OCI-LY7 (cell line): ENCODE results near the gene EOMES. TPM values are rescaled to one million over a fixed set of nuclear protein-coding genes. Genes with fewer than 3 reads are reported as not detected.
A peak's percentile ranks its signal among the peaks of the same experiment; 100 is the strongest.

Source experiments
- BruUV-seq: library from RNA; stranded (reverse); fragments of 400-500 nt; replicated peaks from 2 replicates; lab custom pipeline; 2021; lab: Mats Ljungman, UMichigan
- CTCF ChIA-PET: fragments of 300-600 bp; sonication (Branson Sonifier 250); formaldehyde crosslinking; loops from one replicate; lab custom pipeline; 2022; ENCODE audit warnings: antibody characterized with exemption; ENCODE audit not compliant: unreplicated experiment; lab: Charles Lee
- POLR2A ChIA-PET: fragments of 300-600 bp; sonication (Branson Sonifier 250); formaldehyde crosslinking; loops from one replicate; lab custom pipeline; 2022; ENCODE audit warnings: antibody characterized with exemption; lab: Charles Lee
- DNase-seq: peaks from one replicate; pipeline ENCODE4 v3.0.0-alpha.2; 2015; ENCODE audit warnings: low spot score
- H2AFZ ChIP-seq: fragments of 200-600 bp; sonication (generic), shearing (Covaris generic); 2 replicates; pipeline ENCODE4 v1.6.1; 2014; ENCODE audit warnings: mild to moderate bottlenecking, antibody characterized with exemption, low read length, moderate library complexity
- H3K27ac ChIP-seq: fragments of 200-600 bp; sonication (generic); 2 replicates; pipeline ENCODE4 v1.5.1; 2014; ENCODE audit warnings: mixed run types, low read depth, mild to moderate bottlenecking, moderate library complexity, low read length, inconsistent platforms; ENCODE audit not compliant: poor library complexity, severe bottlenecking
- H3K36me3 ChIP-seq: fragments of 200-600 bp; sonication (generic); 2 replicates; pipeline ENCODE4 v1.6.1; 2014; ENCODE audit warnings: mild to moderate bottlenecking, antibody characterized with exemption, low read length, moderate library complexity, mixed read lengths; ENCODE audit not compliant: insufficient read depth
- H3K4me1 ChIP-seq: fragments of 200-600 bp; sonication (generic); 2 replicates; pipeline ENCODE4 v1.5.1; 2014; ENCODE audit warnings: mild to moderate bottlenecking, low read length; ENCODE audit not compliant: insufficient read depth, poor library complexity, severe bottlenecking
- H3K4me2 ChIP-seq: fragments of 200-600 bp; sonication (generic); 2 replicates; pipeline ENCODE4 v1.6.1; 2014; ENCODE audit warnings: mild to moderate bottlenecking, low read length
- H3K4me3 ChIP-seq: fragments of 200-600 bp; sonication (generic); 2 replicates; pipeline ENCODE4 v1.5.1; 2014; ENCODE audit warnings: mild to moderate bottlenecking, low read depth, low read length; ENCODE audit not compliant: poor library complexity, severe bottlenecking
- H3K79me2 ChIP-seq: fragments of 200-600 bp; sonication (generic); 2 replicates; pipeline ENCODE4 v1.6.1; 2016; ENCODE audit warnings: low read depth, mild to moderate bottlenecking, low read length, moderate library complexity, mixed read lengths; ENCODE audit not compliant: insufficient read depth
- H3K9me2 ChIP-seq: fragments of 200-600 bp; sonication (generic); 2 replicates; pipeline ENCODE4 v1.6.1; 2016; ENCODE audit warnings: mild to moderate bottlenecking, low read length, mixed read lengths; ENCODE audit not compliant: insufficient read depth
- H3K9me3 ChIP-seq: fragments of 200-600 bp; sonication (generic); 2 replicates; pipeline ENCODE4 v1.6.1; 2014; ENCODE audit warnings: mild to moderate bottlenecking, mixed run types, low read length, mixed read lengths
- H4K20me1 ChIP-seq: fragments of 200-600 bp; sonication (generic); 2 replicates; pipeline ENCODE4 v1.6.1; 2014; ENCODE audit warnings: mild to moderate bottlenecking, antibody characterized with exemption, low read length, moderate library complexity, mixed read lengths; ENCODE audit not compliant: insufficient read depth
- CTCF ChIP-seq: fragments of 200-600 bp; sonication (generic); conservative IDR thresholded peaks from 2 replicates; pipeline ENCODE4 v1.5.1; 2014; ENCODE audit warnings: mild to moderate bottlenecking, antibody characterized with exemption, low read length, moderate library complexity, mixed read lengths
- EZH2phosphoT487 ChIP-seq: fragments of 200-600 bp; sonication (generic); IDR thresholded peaks from 2 replicates; pipeline ENCODE4 v1.6.1; 2018; ENCODE audit warnings: low read depth, borderline replicate concordance, mild to moderate bottlenecking, mixed run types, antibody characterized with exemption, low read length, moderate library complexity, mixed read lengths
- intact Hi-C: fragments of 100-400 bp; cut with micrococcal nuclease; formaldehyde crosslinking; loops from one replicate; pipeline ENCODE4 v1.10.0; 2022; ENCODE audit not compliant: unreplicated experiment
- total RNA-seq, 2 experiments: library from RNA; depleted of rRNA in 1 of 2; stranded (reverse); fragments of >200 nt in 1 of 2; shearing (Covaris generic) in 1 of 2; gene quantifications; 2 replicates each; pipeline ENCODE4 v1.2.3, GENCODE V29; 2014 to 2022

The EOMES gene
- total RNA-seq, 2 experiments from 2014 or later, result not detected

GRCh38 chr3:27684302-27684701 is 37.8 kb downstream of the EOMES start:
- Histone ChIP-seq H2AFZ (no peak overlapping the region), H4K20me1 (no peaks in the 10 kb centered on the region), H3K4me2 (no peak overlapping the region), H3K4me1 (no peaks in the 10 kb centered on the region), H3K4me3 (no peak overlapping the region), H3K79me2 (no peaks in the 10 kb centered on the region), H3K9me3 (no peaks in the 10 kb centered on the region), H3K9me2 (no peaks in the 10 kb centered on the region), H3K27ac (no peak overlapping the region), H3K36me3 (no peaks in the 10 kb centered on the region)
- ChIA-PET CTCF (no interaction called here), POLR2A (interaction anchor here (0.7 kb wide), 1 partner anchor 242 kb away, joined by 7 read pairs; no protein-coding TSS in a partner anchor)
- no TSS peak for BruUV-seq
- no peak for TF ChIP-seq EZH2phosphoT487
- TF ChIP-seq CTCF, result no peak
- no peak for DNase-seq
- intact Hi-C loops, result loop anchor here (10.0 kb wide), 1 partner anchor 550 kb away; no protein-coding TSS in a partner anchor

- POLR2A ChIA-PET, result interaction anchor here (0.5 to 0.7 kb wide), 6 partner anchors 41 to 448 kb away, joined by 3 to 4 read pairs (median 3); no protein-coding TSS in a partner anchor
- no peaks in the 10 kb centered on the region for H3K79me2 ChIP-seq
- intact Hi-C loops, result loop anchor here (2.0 to 10.0 kb wide), 3 partner anchors 324 to 546 kb away; no protein-coding TSS in a partner anchor
- no peaks in the 10 kb centered on the region for H3K4me1 ChIP-seq
- no peak overlapping the region for H3K27ac ChIP-seq
- peak overlapping the region; percentile 49 for H3K4me2 ChIP-seq
- no peaks in the 10 kb centered on the region for H3K9me2 ChIP-seq
- H3K4me3 ChIP-seq, result peak overlapping the region; percentile 34
- peak overlapping the region; percentile 94 for H2AFZ ChIP-seq
- CTCF ChIA-PET, result no interaction called here
- DNase-seq, result peak; percentile 79
- H4K20me1 ChIP-seq, result no peaks in the 10 kb centered on the region
- BruUV-seq, result no TSS peak
- H3K9me3 ChIP-seq, result no peaks in the 10 kb centered on the region
- TF ChIP-seq EZH2phosphoT487 (no peak), CTCF (peak; percentile 88)
- no peaks in the 10 kb centered on the region for H3K36me3 ChIP-seq
Observed at GRCh38 chr3:27681249-27681748, 40.8 kb downstream of the EOMES start.

- H3K9me2 ChIP-seq, result no peaks in the 10 kb centered on the region
- H4K20me1 ChIP-seq, result no peaks in the 10 kb centered on the region
- H2AFZ ChIP-seq, result peak overlapping the region; percentile 94
- POLR2A ChIA-PET, result interaction anchor here (0.5 to 0.7 kb wide), 8 partner anchors 10 to 576 kb away, joined by 3 to 5 read pairs (median 3); no protein-coding TSS in a partner anchor
- TF ChIP-seq EZH2phosphoT487 (no peak), CTCF (no peak)
- H3K27ac ChIP-seq, result no peak overlapping the region
- CTCF ChIA-PET, result no interaction called here
- H3K4me3 ChIP-seq, result no peak overlapping the region
- H3K36me3 ChIP-seq, result no peaks in the 10 kb centered on the region
- peak; percentile 5 for DNase-seq
- intact Hi-C loops, result loop anchor here (2.0 to 10.0 kb wide), 3 partner anchors 324 to 546 kb away; no protein-coding TSS in a partner anchor
- no TSS peak for BruUV-seq
- no peaks in the 10 kb centered on the region for H3K4me1 ChIP-seq
- H3K9me3 ChIP-seq, result no peaks in the 10 kb centered on the region
- H3K79me2 ChIP-seq, result no peaks in the 10 kb centered on the region
- H3K4me2 ChIP-seq, result no peak overlapping the region
Observed at GRCh38 chr3:27680517-27681246, 41.4 kb downstream of the EOMES start.
